SU-DHL-6 (cell line): Measurements from ENCODE around the gene SEC22A.

Experiments
- CTCF ChIP-seq: fragments of 200-600 bp; sonication (generic); IDR thresholded peaks from one replicate; pipeline ENCODE4 v1.5.1; 2017; ENCODE audit warnings: antibody characterized with exemption, mild to moderate bottlenecking, low read length, moderate library complexity; ENCODE audit not compliant: insufficient read depth, poor library complexity, severe bottlenecking
- EZH2phosphoT487 ChIP-seq: fragments of 200-600 bp; sonication (generic), shearing (Covaris generic); conservative IDR thresholded peaks from 2 replicates; pipeline ENCODE4 v1.6.1; 2018; ENCODE audit warnings: mild to moderate bottlenecking, antibody characterized with exemption, low read length, moderate library complexity, mixed read lengths

DNA sequence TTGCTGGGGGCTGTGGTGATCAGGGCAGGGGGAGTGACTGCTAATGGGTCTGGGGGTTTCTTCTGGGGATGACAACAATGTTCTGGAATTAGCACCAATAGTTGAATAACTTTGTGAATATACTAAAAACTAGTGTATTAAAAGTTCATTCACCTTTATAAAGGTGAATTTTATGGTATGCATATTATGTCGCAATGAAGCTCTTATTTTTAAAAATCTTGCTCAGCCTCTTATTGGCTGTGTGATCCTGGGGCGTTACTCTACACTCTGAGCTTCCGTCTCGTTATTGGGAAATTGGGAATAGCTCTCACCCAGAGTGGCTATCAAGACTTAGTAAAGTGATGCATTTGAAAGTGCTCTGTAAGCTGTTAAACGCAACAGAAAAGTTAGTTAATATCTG lies 105.3 kb downstream of the SEC22A start:
- TF ChIP-seq CTCF = no peak
- TF ChIP-seq EZH2phosphoT487 = no peak
